ENCODE results near the gene FAIM.
A peak's percentile ranks its signal among the peaks of the same experiment; 100 is the strongest.
"Not testable (repeated sequence)": the region's sequence is repeated elsewhere in the genome, so short reads cannot be mapped to it uniquely, and the experiment has no call there.

Gene FAIM, protein sequence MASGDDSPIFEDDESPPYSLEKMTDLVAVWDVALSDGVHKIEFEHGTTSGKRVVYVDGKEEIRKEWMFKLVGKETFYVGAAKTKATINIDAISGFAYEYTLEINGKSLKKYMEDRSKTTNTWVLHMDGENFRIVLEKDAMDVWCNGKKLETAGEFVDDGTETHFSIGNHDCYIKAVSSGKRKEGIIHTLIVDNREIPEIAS

GRCh38 chr3:138608322-138609135 is at the start of gene FAIM:
TSS of gene FAIM (plus strand) at chr3:138608771. CDS start at chr3:138619727, 10,956 bp downstream.
- TF ChIP-seq, protein P1, sequence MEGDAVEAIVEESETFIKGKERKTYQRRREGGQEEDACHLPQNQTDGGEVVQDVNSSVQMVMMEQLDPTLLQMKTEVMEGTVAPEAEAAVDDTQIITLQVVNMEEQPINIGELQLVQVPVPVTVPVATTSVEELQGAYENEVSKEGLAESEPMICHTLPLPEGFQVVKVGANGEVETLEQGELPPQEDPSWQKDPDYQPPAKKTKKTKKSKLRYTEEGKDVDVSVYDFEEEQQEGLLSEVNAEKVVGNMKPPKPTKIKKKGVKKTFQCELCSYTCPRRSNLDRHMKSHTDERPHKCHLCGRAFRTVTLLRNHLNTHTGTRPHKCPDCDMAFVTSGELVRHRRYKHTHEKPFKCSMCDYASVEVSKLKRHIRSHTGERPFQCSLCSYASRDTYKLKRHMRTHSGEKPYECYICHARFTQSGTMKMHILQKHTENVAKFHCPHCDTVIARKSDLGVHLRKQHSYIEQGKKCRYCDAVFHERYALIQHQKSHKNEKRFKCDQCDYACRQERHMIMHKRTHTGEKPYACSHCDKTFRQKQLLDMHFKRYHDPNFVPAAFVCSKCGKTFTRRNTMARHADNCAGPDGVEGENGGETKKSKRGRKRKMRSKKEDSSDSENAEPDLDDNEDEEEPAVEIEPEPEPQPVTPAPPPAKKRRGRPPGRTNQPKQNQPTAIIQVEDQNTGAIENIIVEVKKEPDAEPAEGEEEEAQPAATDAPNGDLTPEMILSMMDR (IDR thresholded peaks at IDR 0.05; ENCODE audit: control insufficient read depth, extremely low read depth, insufficient read depth), result no peak
- peak; percentile 49 for DNase-seq (ENCODE audit: low read depth)
- peak within 1 kb of the TSS; percentile 60 for H3K4me3 ChIP-seq (ENCODE audit: low read depth, low read length)

GRCh38 chr3:138559134-138559533 is 49.4 kb upstream of the FAIM start:
- H3K4me3 ChIP-seq (ENCODE audit: low read depth, low read length), result no peak overlapping the region
- TF ChIP-seq, protein P1 (IDR thresholded peaks at IDR 0.05; ENCODE audit: control insufficient read depth, extremely low read depth, insufficient read depth), result no peak
- DNase-seq (ENCODE audit: low read depth), result no peak

GRCh38 chr3:138560501-138560900 is 48.1 kb upstream of the FAIM start:
- TF ChIP-seq, protein P1 (IDR thresholded peaks at IDR 0.05; ENCODE audit: control insufficient read depth, extremely low read depth, insufficient read depth), result no peak
- DNase-seq (ENCODE audit: low read depth), result no peak
- H3K4me3 ChIP-seq (ENCODE audit: low read depth, low read length), result no peak overlapping the region

GRCh38 chr3:138562902-138563301 is 45.7 kb upstream of the FAIM start:
- not testable (repeated sequence) for DNase-seq (ENCODE audit: low read depth)

DNA sequence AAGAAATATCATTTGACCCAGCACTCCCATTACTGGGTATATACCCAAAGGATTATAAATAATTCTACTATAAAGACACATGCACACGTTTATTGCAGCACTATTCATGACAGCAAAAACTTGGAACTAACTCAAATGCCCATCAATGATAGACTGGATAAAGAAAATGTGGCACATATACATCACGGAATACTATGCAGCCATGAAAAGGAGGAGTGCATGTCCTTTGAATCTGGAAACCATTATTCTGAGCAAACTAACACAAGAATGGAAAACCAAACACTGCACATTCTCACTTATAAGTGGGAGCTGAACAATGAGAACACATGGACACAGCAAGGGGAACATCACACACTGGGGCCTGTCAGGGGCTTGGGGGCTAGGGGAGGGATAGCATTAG is 42.3 kb upstream of the FAIM start:
- not testable (repeated sequence) for DNase-seq (ENCODE audit: low read depth); H3K4me3 ChIP-seq (ENCODE audit: low read depth, low read length)

More at GRCh38 chr3:138562902-138563301, 45.7 kb upstream of the FAIM start:
- H3K4me3 ChIP-seq (ENCODE audit: low read depth, low read length), result not testable (repeated sequence)

DNA sequence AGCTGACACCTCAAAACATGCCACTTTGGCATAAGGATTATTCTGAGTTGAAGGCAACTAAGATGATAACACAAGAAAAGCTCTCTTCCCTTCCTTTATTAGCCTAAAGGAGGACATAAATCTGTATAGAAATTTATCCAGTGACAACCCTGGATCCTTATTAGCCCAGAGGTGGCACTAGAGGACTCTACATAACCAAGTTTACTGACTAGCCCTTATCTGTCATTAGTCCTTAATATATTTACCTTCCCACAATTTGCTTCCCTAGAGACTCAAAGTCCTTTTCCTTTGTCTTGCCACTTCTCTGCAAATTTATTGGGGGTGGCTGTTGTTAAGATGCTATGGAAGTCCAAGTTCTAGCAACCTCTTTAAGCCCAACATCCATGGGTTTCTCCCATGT is 41.2 kb upstream of the FAIM start:
- DNase-seq (ENCODE audit: low read depth), result peak; percentile 39
- TF ChIP-seq, protein P1 (IDR thresholded peaks at IDR 0.05; ENCODE audit: control insufficient read depth, extremely low read depth, insufficient read depth), result peak; percentile 42
- H3K4me3 ChIP-seq (ENCODE audit: low read depth, low read length), result no peak overlapping the region

GRCh38 chr3:138569090-138569489 is 39.5 kb upstream of the FAIM start:
- H3K4me3 ChIP-seq (ENCODE audit: low read depth, low read length), result no peak overlapping the region
- TF ChIP-seq, protein P1 (IDR thresholded peaks at IDR 0.05; ENCODE audit: control insufficient read depth, extremely low read depth, insufficient read depth), result no peak
- DNase-seq (ENCODE audit: low read depth), result no peak

- DNase-seq (ENCODE audit: low read depth); H3K4me3 ChIP-seq (ENCODE audit: low read depth, low read length): not testable (repeated sequence)
These were observed 38.9 kb upstream of the FAIM start for GRCh38 chr3:138569624-138570023.
